Endothelial cell of umbilical vein (primary cell): ENCODE data around the gene MT1B. TPM values are rescaled to one million over a fixed set of nuclear protein-coding genes. Genes with fewer than 3 reads are reported as not detected.
"Not testable (repeated sequence)": the region's sequence is repeated elsewhere in the genome, so short reads cannot be mapped to it uniquely, and the experiment has no call there.

Source experiments
- BruUV-seq: library from RNA; stranded (reverse); fragments of 400-500 nt; replicated peaks from 2 replicates; lab custom pipeline; 2021; lab: Mats Ljungman, UMichigan
- CTCF ChIA-PET: fragments of 300-600, 350-600 bp; sonication (Branson Sonifier 250); formaldehyde crosslinking; loops from one replicate; lab custom pipeline; 2021; ENCODE audit warnings: antibody characterized with exemption, inconsistent platforms; lab: Charles Lee
- POLR2A ChIA-PET: fragments of 300-600, 350-600 bp; sonication (Branson Sonifier 250); formaldehyde crosslinking; loops from one replicate; lab custom pipeline; 2021; ENCODE audit warnings: antibody characterized with exemption, inconsistent platforms; lab: Charles Lee
- DNase-seq: peaks from one replicate; pipeline ENCODE4 v3.0.0-alpha.2; 2011; ENCODE audit warnings: low read depth, low spot score
- FAIRE-seq: peaks from 2 replicates; lab custom pipeline; 2011; peaks lifted over from hg19 to GRCh38; lab: Jason Lieb, UNC
- H2AFZ ChIP-seq: 2 replicates; pipeline ENCODE4 v1.6.0; 2012; ENCODE audit warnings: low read depth, low read length, control low read depth, inconsistent platforms
- H3K27ac ChIP-seq: 2 replicates; pipeline ENCODE4 v1.5.1; 2011; ENCODE audit warnings: low read depth, mild to moderate bottlenecking, control low read depth, low read length, moderate library complexity; ENCODE audit not compliant: insufficient read depth
- H3K27me3 ChIP-seq, 2 experiments: 2 replicates each; pipeline versions ENCODE4 v1.6.0 to v1.6.1; 2011; ENCODE audit warnings: low read length in 2 of 2, mixed read lengths in 1 of 2; ENCODE audit not compliant: control insufficient read depth in 2 of 2, insufficient read depth in 2 of 2
- H3K36me3 ChIP-seq, 2 experiments: 2 replicates in 1 of 2; 3 replicates in 1 of 2; pipeline ENCODE4 v1.5.1; 2011; ENCODE audit warnings: low read length in 2 of 2, mild to moderate bottlenecking in 1 of 2, moderate library complexity in 1 of 2; ENCODE audit not compliant: control insufficient read depth in 2 of 2, insufficient read depth in 2 of 2; ENCODE audit errors: extremely low read depth in 1 of 2
- H3K4me1 ChIP-seq: 3 replicates; pipeline ENCODE4 v1.5.1; 2011; ENCODE audit warnings: mild to moderate bottlenecking, low read length; ENCODE audit not compliant: control insufficient read depth, insufficient read depth; ENCODE audit errors: extremely low read depth
- H3K4me2 ChIP-seq: 2 replicates; pipeline ENCODE4 v1.6.1; 2011; ENCODE audit warnings: low read length, control low read depth, mixed read lengths; ENCODE audit not compliant: insufficient read depth
- H3K4me3 ChIP-seq, 3 experiments: fragments of 200-600 bp in 1 of 3; sonication (generic), shearing (Covaris generic) in 1 of 3; replicated peaks in 1 of 3; 2 replicates each; pipeline ENCODE4 v1.5.1; 2011 to 2016; ENCODE audit warnings: control low read depth in 3 of 3, low read length in 3 of 3, mild to moderate bottlenecking in 2 of 3, inconsistent platforms in 1 of 3, low read depth in 1 of 3, moderate library complexity in 1 of 3; ENCODE audit not compliant: insufficient read depth in 1 of 3
- H3K79me2 ChIP-seq: 2 replicates; pipeline ENCODE4 v1.6.0; 2012; ENCODE audit warnings: low read length, inconsistent platforms; ENCODE audit not compliant: control insufficient read depth, insufficient read depth
- H3K9ac ChIP-seq: replicated peaks from 2 replicates; pipeline ENCODE3; 2011; ENCODE audit warnings: low read length, control low read depth; ENCODE audit not compliant: insufficient read depth; ENCODE audit errors: extremely low read depth
- H3K9me1 ChIP-seq: replicated peaks from 3 replicates; pipeline ENCODE4 v1.6.0; 2011; ENCODE audit warnings: mild to moderate bottlenecking, low read length; ENCODE audit not compliant: control insufficient read depth, insufficient read depth; ENCODE audit errors: extremely low read depth
- H3K9me3 ChIP-seq: replicated peaks from 2 replicates; pipeline ENCODE4 v1.5.1; 2012; ENCODE audit warnings: low read length, inconsistent platforms; ENCODE audit not compliant: control insufficient read depth, insufficient read depth
- H4K20me1 ChIP-seq: replicated peaks from 2 replicates; pipeline ENCODE3; 2011; ENCODE audit warnings: mild to moderate bottlenecking, low read length; ENCODE audit not compliant: control insufficient read depth, insufficient read depth; ENCODE audit errors: extremely low read depth
- dilution Hi-C: fragments of 300-500 bp; cut with MboI; formaldehyde crosslinking; loops from one replicate; pipeline ENCODE4 v1.15.0; 2019; ENCODE audit warnings: low sequenced_read_pairs; ENCODE audit not compliant: extremely low pct_ligation_motif_present
- intact Hi-C: fragments of 100-400 bp; cut with micrococcal nuclease; formaldehyde crosslinking; loops from one replicate; pipeline ENCODE4 v1.10.0; 2022
- polyA plus RNA-seq, 4 experiments: library from polyadenylated mRNA; depleted of rRNA in 3 of 4; stranded (reverse) in 3 of 4; unstranded in 1 of 4; fragments of >200 nt; gene quantifications; 2 replicates each; pipeline versions ENCODE4 v1.2.1 to v1.2.3, GENCODE V29; 2011 to 2012; ENCODE audit warnings: missing spikeins in 1 of 4
- total RNA-seq: library from RNA; stranded (reverse); gene quantifications from 2 replicates; pipeline ENCODE4 v1.2.3, GENCODE V29; 2021

MT1B gene
- total and polyA plus RNA-seq, 2 donors (not counting 3 experiments of a cell fraction or from before 2014, with no cell fraction given) = not detected

DNA sequence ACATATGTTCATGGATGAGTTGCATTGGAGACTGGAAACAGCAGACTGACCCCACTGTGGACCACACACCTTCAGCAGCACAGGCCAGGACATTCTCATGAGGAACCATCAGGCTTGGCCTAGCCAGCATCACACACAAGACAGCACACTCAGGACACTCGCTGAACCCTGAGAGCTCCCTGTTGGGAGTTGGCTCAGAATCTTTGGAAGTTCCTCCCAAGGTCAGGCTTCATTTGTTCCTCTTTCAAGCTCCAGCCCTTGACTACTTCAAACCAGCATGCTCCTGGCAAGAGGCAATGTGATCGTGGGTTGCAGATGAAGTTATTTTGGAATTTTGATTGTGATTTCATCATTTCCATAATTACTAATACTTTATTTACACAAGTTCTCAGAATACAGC, 20.0 kb downstream of the MT1B start:
- H3K4me3 ChIP-seq, H3K27ac ChIP-seq, DNase-seq, H2AFZ ChIP-seq, BruUV-seq, POLR2A ChIA-PET, H3K79me2 ChIP-seq, H3K36me3 ChIP-seq, H4K20me1 ChIP-seq, H3K9me3 ChIP-seq, H3K4me1 ChIP-seq, intact Hi-C loops, H3K4me2 ChIP-seq, H3K9ac ChIP-seq, H3K9me1 ChIP-seq, dilution Hi-C loops: not testable (repeated sequence)
- CTCF ChIA-PET = interaction anchor here (2.4 kb wide), 1 partner anchor 20 kb away, joined by 6 read pairs; the partner anchor contains the start of gene MT1B
- FAIRE-seq = peak; percentile 68
- H3K27me3 ChIP-seq = peaks cover 70 to 79% of the 10 kb centered on the region in 2 experiments

DNA sequence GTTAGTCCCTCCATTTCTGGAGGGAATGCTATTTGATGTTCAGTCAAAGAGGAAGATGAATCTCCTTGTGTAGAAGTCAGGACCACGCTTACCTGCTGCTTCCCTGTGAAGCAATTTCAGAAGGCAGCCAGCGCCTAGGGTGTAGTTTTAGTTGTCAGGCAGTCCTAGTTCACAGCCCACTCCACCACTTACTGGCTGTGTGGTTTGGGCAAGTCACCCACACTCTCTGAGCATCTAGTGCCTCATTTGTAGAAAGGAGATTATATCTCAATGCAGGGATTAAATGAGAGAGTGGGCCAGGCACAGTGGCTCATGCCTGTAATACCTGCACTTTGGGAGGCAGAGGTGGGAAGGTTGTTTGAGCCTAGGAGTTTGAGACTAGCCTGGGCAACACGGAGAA, 20.5 kb downstream of the MT1B start:
- H3K79me2 ChIP-seq, H3K9ac ChIP-seq, H3K27ac ChIP-seq, H3K4me1 ChIP-seq, POLR2A ChIA-PET, H3K9me3 ChIP-seq, BruUV-seq, H4K20me1 ChIP-seq, H3K4me2 ChIP-seq, H3K4me3 ChIP-seq, H3K9me1 ChIP-seq, H3K36me3 ChIP-seq, dilution Hi-C loops, intact Hi-C loops, H2AFZ ChIP-seq, FAIRE-seq, DNase-seq: not testable (repeated sequence)
- peaks cover 66 to 75% of the 10 kb centered on the region in 2 experiments for H3K27me3 ChIP-seq
- CTCF ChIA-PET = interaction anchor here (2.2 to 2.4 kb wide), 2 partner anchors 20 to 29 kb away, joined by 6 to 24 read pairs; partner anchors contain the start of gene MT1B
